ENCODE measurements around the gene BBS1. TPM values are rescaled to one million over a fixed set of nuclear protein-coding genes. Genes with fewer than 3 reads are reported as not detected.

Gene BBS1
- total RNA-seq, 5 donors from 2014 or later (not counting 1 experiment from before 2014, with no cell fraction given): 17.0 to 41.6 (median 34.9) TPM

DNA sequence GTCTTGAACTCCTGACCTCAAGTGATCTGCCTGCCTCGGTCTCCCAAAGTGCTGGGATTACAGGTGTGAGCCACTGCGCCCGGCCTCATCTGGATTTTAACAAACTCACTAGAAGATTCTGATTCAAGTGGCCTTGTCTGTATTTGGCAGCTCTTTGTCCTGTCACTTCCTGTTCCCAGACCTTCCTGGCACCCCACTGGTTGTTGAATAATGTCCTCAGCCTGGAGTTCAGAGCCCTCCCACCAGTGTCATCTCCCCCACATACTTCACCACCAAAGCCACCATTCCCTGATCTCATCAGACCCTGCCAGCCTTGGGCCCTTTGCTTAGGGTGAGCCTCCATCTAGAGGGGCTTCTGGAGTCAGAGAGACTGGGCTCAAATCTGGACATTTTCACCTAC lies 40.4 kb upstream of the BBS1 start:
- Histone ChIP-seq H3K9me3 (no peaks in the 10 kb centered on the region), H3K4me3 (ENCODE audit: control insufficient read depth in 1 of 2, extremely low read depth in 1 of 2, low read length in 1 of 2) (no peak overlapping the region), H3K27ac (ENCODE audit: low read length) (no peak overlapping the region), H3K27me3 (replicated peaks in 1 of 2; ENCODE audit: control insufficient read depth in 2 of 2, extremely low read depth in 1 of 2, insufficient read depth in 2 of 2, low read length in 1 of 2) (no peaks in the 10 kb centered on the region), H3K4me1 (ENCODE audit: control insufficient read depth in 1 of 2, extremely low read depth in 1 of 2, insufficient read depth in 2 of 2, low read length in 2 of 2) (peaks cover 7 to 24% of the 10 kb centered on the region in 2 experiments), H3K36me3 (ENCODE audit: control insufficient read depth in 2 of 2, extremely low read depth in 1 of 2, insufficient read depth in 1 of 2, low read length in 1 of 2) (peaks cover 0 to 6% of the 10 kb centered on the region in 2 donors)
- H3K4me3 Mint-ChIP-seq: peak overlapping the region in 1 of 3 donors; percentile 56
- no peak for ATAC-seq (replicated peaks in 1 of 4)
- no peak overlapping the region for H3K27ac Mint-ChIP-seq
- H3K36me3 Mint-ChIP-seq: peaks cover 8% of the 10 kb centered on the region
- ChIA-PET POLR2A (interaction anchor here in 1 of 2 donors (0.7 kb wide), 1 partner anchor 127 kb away, joined by 3 read pairs; no protein-coding TSS in a partner anchor), CTCF (no interaction called here)
- peaks cover 20 to 30% (median 25%) of the 10 kb centered on the region in 3 donors for H3K4me1 Mint-ChIP-seq
- WGBS (ENCODE audit: insufficient coverage): 86% methylated on average over 3 of the region's 3 CpGs
- no peak for DNase-seq
- no peaks in the 10 kb centered on the region for H3K9me3 Mint-ChIP-seq
- no peaks in the 10 kb centered on the region for H3K27me3 Mint-ChIP-seq

GRCh38 chr11:66471142-66471541 lies 39.3 kb upstream of the BBS1 start:
- Mint-ChIP-seq H3K27ac (no peak overlapping the region), H3K27me3 (no peaks in the 10 kb centered on the region), H3K36me3 (peaks cover 8% of the 10 kb centered on the region), H3K4me1 (peaks cover 15 to 20% (median 15%) of the 10 kb centered on the region in 3 donors), H3K4me3 (no peak overlapping the region), H3K9me3 (no peaks in the 10 kb centered on the region)
- Histone ChIP-seq H3K4me3 (ENCODE audit: control insufficient read depth in 1 of 2, extremely low read depth in 1 of 2, low read length in 1 of 2) (no peak overlapping the region), H3K36me3 (ENCODE audit: control insufficient read depth in 2 of 2, extremely low read depth in 1 of 2, insufficient read depth in 1 of 2, low read length in 1 of 2) (peaks cover 0 to 6% of the 10 kb centered on the region in 2 donors), H3K9me3 (no peaks in the 10 kb centered on the region), H3K4me1 (ENCODE audit: control insufficient read depth in 1 of 2, extremely low read depth in 1 of 2, insufficient read depth in 2 of 2, low read length in 2 of 2) (peaks cover 4 to 16% of the 10 kb centered on the region in 2 experiments), H3K27ac (ENCODE audit: low read length) (no peak overlapping the region), H3K27me3 (replicated peaks in 1 of 2; ENCODE audit: control insufficient read depth in 2 of 2, extremely low read depth in 1 of 2, insufficient read depth in 2 of 2, low read length in 1 of 2) (no peaks in the 10 kb centered on the region)
- ATAC-seq (replicated peaks in 1 of 4) (no peak), DNase-seq (no peak)
- POLR2A ChIA-PET: interaction anchor here in 1 of 2 donors (0.6 kb wide), 2 partner anchors 16 to 36 kb away, joined by 3 to 7 read pairs; no protein-coding TSS in a partner anchor
- CTCF ChIA-PET: interaction anchor here in 1 of 2 donors (0.7 kb wide), 1 partner anchor 94 kb away, joined by 5 read pairs; no protein-coding TSS in a partner anchor
- WGBS (ENCODE audit: insufficient coverage): 95% methylated on average over 16 of the region's 16 CpGs

GRCh38 chr11:66472054-66472453 lies 38.4 kb upstream of the BBS1 start:
- no peaks in the 10 kb centered on the region for H3K27me3 Mint-ChIP-seq
- Histone ChIP-seq H3K4me3 (ENCODE audit: control insufficient read depth in 1 of 2, extremely low read depth in 1 of 2, low read length in 1 of 2) (no peak overlapping the region), H3K4me1 (ENCODE audit: control insufficient read depth in 1 of 2, extremely low read depth in 1 of 2, insufficient read depth in 2 of 2, low read length in 2 of 2) (peaks cover 4 to 11% of the 10 kb centered on the region in 2 experiments), H3K9me3 (no peaks in the 10 kb centered on the region), H3K27me3 (replicated peaks in 1 of 2; ENCODE audit: control insufficient read depth in 2 of 2, extremely low read depth in 1 of 2, insufficient read depth in 2 of 2, low read length in 1 of 2) (no peaks in the 10 kb centered on the region), H3K36me3 (ENCODE audit: control insufficient read depth in 2 of 2, extremely low read depth in 1 of 2, insufficient read depth in 1 of 2, low read length in 1 of 2) (peaks cover 0 to 6% of the 10 kb centered on the region in 2 donors), H3K27ac (ENCODE audit: low read length) (no peak overlapping the region)
- H3K36me3 Mint-ChIP-seq: peaks cover 8% of the 10 kb centered on the region
- H3K9me3 Mint-ChIP-seq: no peaks in the 10 kb centered on the region
- H3K4me3 Mint-ChIP-seq: no peak overlapping the region
- ATAC-seq (replicated peaks in 1 of 4) (no peak), DNase-seq (no peak)
- ChIA-PET CTCF (interaction anchor here in 1 of 2 donors (0.7 kb wide), 1 partner anchor 95 kb away, joined by 5 read pairs; no protein-coding TSS in a partner anchor), POLR2A (interaction anchor here in 1 of 2 donors (0.6 kb wide), 1 partner anchor 37 kb away, joined by 3 read pairs; no protein-coding TSS in a partner anchor)
- no peak overlapping the region for H3K27ac Mint-ChIP-seq
- 95% methylated on average over 8 of the region's 9 CpGs for WGBS (ENCODE audit: insufficient coverage)
- peaks cover 13 to 16% (median 13%) of the 10 kb centered on the region in 3 donors for H3K4me1 Mint-ChIP-seq

- peaks cover 8% of the 10 kb centered on the region for H3K36me3 Mint-ChIP-seq
- 98% methylated on average over 11 of the region's 11 CpGs for WGBS (ENCODE audit: insufficient coverage)
Measured at GRCh38 chr11:66473167-66473566, 37.3 kb upstream of the BBS1 start.

DNA sequence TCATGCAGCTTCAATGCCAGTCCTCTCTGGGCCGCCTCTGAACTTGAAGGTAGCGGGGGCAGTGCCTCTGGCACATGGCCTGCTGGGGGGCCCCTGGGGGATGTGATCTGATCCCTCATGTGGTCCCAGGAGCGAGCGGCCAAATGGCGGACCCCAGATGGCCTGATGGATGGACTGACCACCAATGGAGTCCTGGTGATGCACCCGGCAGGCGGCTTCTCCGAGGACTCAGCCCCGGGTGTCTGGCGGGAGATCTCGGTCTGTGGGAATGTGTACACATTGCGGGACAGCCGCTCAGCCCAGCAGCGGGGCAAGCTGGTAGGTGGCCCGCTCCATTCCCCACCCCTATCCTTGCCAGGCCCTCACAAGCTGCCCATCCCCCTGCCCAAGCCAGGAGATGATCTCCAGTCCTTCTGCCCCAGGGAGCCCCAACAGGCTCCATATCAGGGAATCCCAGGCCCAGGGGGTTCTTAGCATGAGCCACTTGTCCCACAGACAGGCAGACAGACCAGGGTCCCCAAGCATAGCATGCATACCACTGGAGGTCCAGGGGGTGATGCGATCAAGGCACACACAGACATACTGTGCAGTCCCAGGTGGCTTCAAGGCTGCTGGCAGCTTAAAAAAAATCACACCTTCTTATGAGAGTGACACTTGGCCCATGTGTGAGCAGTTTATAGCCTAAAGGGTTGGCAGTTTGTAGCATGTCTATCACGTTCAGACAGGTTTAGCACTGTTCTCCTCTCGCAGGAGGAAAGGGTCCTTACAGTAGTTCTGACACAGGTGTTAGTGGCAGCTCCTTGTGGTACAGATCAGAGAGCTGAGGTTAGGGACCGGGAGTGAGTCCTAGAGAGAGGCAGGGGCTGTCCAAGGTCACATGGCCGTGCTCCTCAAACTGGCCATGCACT lies 36.6 kb upstream of the BBS1 start:
- H3K36me3 Mint-ChIP-seq: peaks cover 8% of the 10 kb centered on the region
- Histone ChIP-seq H3K4me1 (ENCODE audit: control insufficient read depth in 1 of 2, extremely low read depth in 1 of 2, insufficient read depth in 2 of 2, low read length in 2 of 2) (peaks cover 0 to under 1% of the 10 kb centered on the region in 2 experiments), H3K27me3 (replicated peaks in 1 of 2; ENCODE audit: control insufficient read depth in 2 of 2, extremely low read depth in 1 of 2, insufficient read depth in 2 of 2, low read length in 1 of 2) (no peaks in the 10 kb centered on the region), H3K36me3 (ENCODE audit: control insufficient read depth in 2 of 2, extremely low read depth in 1 of 2, insufficient read depth in 1 of 2, low read length in 1 of 2) (peaks cover 0 to 6% of the 10 kb centered on the region in 2 donors), H3K4me3 (ENCODE audit: control insufficient read depth in 1 of 2, extremely low read depth in 1 of 2, low read length in 1 of 2) (no peak overlapping the region), H3K27ac (ENCODE audit: low read length) (no peak overlapping the region), H3K9me3 (no peaks in the 10 kb centered on the region)
- WGBS (ENCODE audit: insufficient coverage): 90% methylated on average over 15 of the region's 20 CpGs
- H3K27ac Mint-ChIP-seq: no peak overlapping the region
- no peaks in the 10 kb centered on the region for H3K9me3 Mint-ChIP-seq
- DNase-seq (no peak), ATAC-seq (replicated peaks in 1 of 4) (no peak)
- CTCF ChIA-PET: interaction anchor here in 1 of 2 donors (0.5 kb wide), 1 partner anchor 328 kb away, joined by 4 read pairs; no protein-coding TSS in a partner anchor
- H3K4me3 Mint-ChIP-seq: no peak overlapping the region
- POLR2A ChIA-PET: no interaction called here
- no peaks in the 10 kb centered on the region for H3K27me3 Mint-ChIP-seq
- peaks cover 3 to 11% (median 8%) of the 10 kb centered on the region in 3 donors for H3K4me1 Mint-ChIP-seq

More at GRCh38 chr11:66473167-66473566, 37.3 kb upstream of the BBS1 start:
- Histone ChIP-seq H3K36me3 (ENCODE audit: control insufficient read depth in 2 of 2, extremely low read depth in 1 of 2, insufficient read depth in 1 of 2, low read length in 1 of 2) (peaks cover 0 to 6% of the 10 kb centered on the region in 2 donors), H3K27me3 (replicated peaks in 1 of 2; ENCODE audit: control insufficient read depth in 2 of 2, extremely low read depth in 1 of 2, insufficient read depth in 2 of 2, low read length in 1 of 2) (no peaks in the 10 kb centered on the region), H3K9me3 (no peaks in the 10 kb centered on the region), H3K27ac (ENCODE audit: low read length) (no peak overlapping the region), H3K4me3 (ENCODE audit: control insufficient read depth in 1 of 2, extremely low read depth in 1 of 2, low read length in 1 of 2) (no peak overlapping the region), H3K4me1 (ENCODE audit: control insufficient read depth in 1 of 2, extremely low read depth in 1 of 2, insufficient read depth in 2 of 2, low read length in 2 of 2) (peaks cover 0 to under 1% of the 10 kb centered on the region in 2 experiments)
- ChIA-PET POLR2A (no interaction called here), CTCF (no interaction called here)
- DNase-seq (no peak), ATAC-seq (replicated peaks in 1 of 4) (no peak)
- Mint-ChIP-seq H3K27ac (no peak overlapping the region), H3K4me1 (peaks cover 4 to 13% (median 10%) of the 10 kb centered on the region in 3 donors), H3K9me3 (no peaks in the 10 kb centered on the region), H3K27me3 (no peaks in the 10 kb centered on the region), H3K4me3 (no peak overlapping the region)

- Mint-ChIP-seq H3K4me1 (peaks cover 13 to 20% (median 17%) of the 10 kb centered on the region in 3 donors), H3K36me3 (peaks cover 3% of the 10 kb centered on the region), H3K27ac (no peak overlapping the region), H3K4me3 (no peak overlapping the region), H3K27me3 (no peaks in the 10 kb centered on the region), H3K9me3 (no peaks in the 10 kb centered on the region)
- Histone ChIP-seq H3K9me3 (no peaks in the 10 kb centered on the region), H3K27ac (ENCODE audit: low read length) (no peak overlapping the region), H3K36me3 (ENCODE audit: control insufficient read depth in 2 of 2, extremely low read depth in 1 of 2, insufficient read depth in 1 of 2, low read length in 1 of 2) (peaks cover 0 to 6% of the 10 kb centered on the region in 2 donors), H3K4me1 (ENCODE audit: control insufficient read depth in 1 of 2, extremely low read depth in 1 of 2, insufficient read depth in 2 of 2, low read length in 2 of 2) (peaks cover under 1 to 15% of the 10 kb centered on the region in 2 experiments), H3K4me3 (ENCODE audit: control insufficient read depth in 1 of 2, extremely low read depth in 1 of 2, low read length in 1 of 2) (no peak overlapping the region), H3K27me3 (replicated peaks in 1 of 2; ENCODE audit: control insufficient read depth in 2 of 2, extremely low read depth in 1 of 2, insufficient read depth in 2 of 2, low read length in 1 of 2) (no peaks in the 10 kb centered on the region)
- DNase-seq (no peak), ATAC-seq (replicated peaks in 1 of 4) (no peak)
- ChIA-PET POLR2A (no interaction called here), CTCF (no interaction called here)
- 95% methylated on average over 44 of the region's 44 CpGs for WGBS (ENCODE audit: insufficient coverage)
Measured at GRCh38 chr11:66475349-66476172, 34.9 kb upstream of the BBS1 start.
